Superior temporal gyrus (tissue), 1 donor: ENCODE data around the gene TEX44.
A peak's percentile ranks its signal among the peaks of the same experiment; 100 is the strongest.
"Not testable (repeated sequence)": the region's sequence is repeated elsewhere in the genome, so short reads cannot be mapped to it uniquely, and the experiment has no call there.

Source experiments
- DNase-seq: peaks from one replicate; pipeline ENCODE4 v3.0.0-alpha.2; 2016; ENCODE audit errors: extremely low spot score

TEX44 gene

DNA sequence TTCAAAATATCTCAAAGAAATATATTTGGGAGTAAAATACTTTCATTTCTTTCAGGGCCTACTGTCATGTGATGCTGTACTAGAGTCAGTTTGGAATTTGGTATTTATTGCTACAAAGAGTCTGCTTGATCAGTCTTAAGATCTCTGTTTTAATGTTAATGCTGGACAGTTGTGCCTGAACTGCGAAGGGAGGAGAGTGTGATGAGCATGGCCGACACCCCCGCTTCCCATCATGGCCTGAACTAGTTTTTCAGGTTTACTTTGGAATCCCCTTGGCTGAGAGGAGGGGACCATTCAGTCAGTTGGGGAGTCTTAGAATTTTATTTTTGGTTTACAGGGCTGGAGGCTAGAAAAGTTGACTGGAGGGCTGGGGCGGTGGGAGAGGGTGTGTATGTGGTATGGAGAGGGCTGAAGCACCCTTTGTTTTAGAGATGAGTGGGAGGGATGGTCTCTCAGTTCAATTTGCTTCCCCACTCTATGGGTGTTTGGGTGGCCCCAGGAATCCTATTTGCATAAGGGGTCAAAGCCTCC, 20.9 kb upstream of the TEX44 start:
- DNase-seq: no peak

DNA sequence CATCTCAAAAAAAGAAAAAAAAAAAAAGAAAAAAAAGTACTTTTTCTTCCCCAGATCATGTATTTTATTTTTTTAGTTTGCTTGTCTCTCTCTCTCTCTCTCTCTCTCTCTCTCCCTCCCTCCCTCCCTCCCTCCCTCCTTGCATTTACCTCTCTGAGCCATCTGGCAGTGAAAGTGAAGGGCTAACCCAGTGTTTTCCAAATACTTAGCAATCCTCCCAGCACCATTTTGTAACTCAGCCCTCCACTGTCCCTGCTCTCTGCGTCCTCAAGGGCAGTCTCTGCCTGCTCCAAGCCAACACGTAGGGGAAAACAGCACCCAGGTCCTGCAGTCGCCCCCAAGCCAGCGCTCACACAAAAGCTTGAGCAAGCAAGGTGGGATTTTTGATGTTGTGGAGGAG, 19.6 kb upstream of the TEX44 start:
- no peak for DNase-seq

DNA sequence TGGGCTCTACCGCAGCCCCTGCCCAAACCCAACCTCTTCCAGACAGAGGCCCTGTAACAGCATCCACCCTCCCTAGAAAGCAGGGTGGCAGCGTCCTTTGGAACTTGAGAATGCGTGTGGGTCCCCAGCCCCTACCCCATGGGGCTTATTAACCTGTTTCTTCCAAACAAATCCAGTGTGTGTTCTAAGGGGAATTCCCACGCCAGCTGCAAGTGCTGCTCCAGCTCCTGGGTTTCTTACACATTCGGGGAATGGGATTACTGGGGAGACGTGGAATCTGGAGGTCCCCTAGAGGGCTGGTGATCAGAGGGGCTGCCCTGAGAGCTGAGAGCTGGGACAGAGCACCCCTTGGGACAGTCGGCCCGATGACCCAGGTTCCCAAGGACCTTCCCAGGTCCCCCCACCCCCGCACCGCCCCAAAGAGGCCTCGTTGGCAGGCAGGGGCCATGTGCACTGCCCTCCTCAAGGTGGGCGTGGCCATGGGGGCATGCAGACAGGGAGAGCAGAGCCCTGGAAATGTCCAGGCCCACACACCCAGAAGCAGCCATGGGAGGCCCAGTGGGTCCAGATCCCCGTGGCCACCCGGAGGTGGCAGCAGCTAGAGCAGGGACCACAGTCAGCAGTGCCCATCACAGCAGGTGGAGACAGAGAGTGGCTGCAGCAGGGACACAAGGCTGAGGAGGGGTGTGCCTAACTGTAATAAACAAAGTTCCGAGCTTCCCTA, 18.8 kb upstream of the TEX44 start:
- DNase-seq: no peak

DNA sequence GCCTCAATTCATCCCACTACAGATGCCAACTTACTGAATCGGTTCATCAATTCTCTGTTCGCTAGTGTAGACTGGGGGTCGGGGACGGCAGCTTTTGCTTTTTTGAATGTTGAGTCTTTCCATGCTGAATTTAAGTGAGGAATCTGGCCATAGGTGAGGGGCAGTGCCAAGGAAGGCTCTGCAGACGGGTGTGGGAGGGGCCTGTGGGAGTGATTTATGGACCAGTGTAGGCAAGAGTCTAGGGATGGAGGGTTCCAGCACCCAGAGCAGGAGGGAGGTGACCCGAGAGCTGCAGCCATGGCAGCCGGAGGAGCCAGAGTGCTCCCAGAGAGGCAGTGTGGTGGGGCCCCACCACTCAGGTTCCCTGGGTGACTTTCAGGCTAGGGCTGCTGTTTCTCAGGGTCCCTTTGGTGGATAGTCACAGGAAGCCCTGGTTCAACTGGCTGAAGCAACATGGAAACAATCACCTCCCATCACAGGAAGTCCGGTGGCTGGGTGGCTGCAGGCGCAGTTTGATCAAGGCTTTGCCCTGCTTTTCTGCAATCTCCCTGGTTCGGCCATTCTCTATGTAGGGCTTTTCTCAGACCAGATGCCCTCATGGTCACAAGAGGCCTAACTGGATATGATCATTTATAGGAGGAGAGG, 16.9 kb upstream of the TEX44 start:
- DNase-seq: no peak

DNA sequence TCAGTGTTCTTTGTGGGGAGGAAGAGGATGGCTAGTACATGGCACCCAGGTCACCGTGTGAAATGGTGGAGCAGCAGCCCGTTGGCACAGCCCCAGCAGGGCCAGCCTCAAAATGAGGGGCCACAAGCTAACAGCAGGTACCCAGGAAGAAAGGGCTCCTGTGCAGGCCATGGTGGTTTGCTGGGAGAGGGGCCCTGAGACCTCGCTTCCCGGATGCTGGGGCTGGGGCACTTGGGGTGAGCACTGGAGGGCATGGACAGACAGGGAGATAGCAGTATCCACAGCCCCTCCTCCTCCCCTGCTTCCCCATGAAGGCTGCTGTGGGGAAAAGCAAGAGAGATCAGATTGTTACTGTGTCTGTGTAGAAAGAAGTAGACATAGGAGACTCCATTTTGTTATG, 16.2 kb upstream of the TEX44 start:
- DNase-seq: no peak

DNA sequence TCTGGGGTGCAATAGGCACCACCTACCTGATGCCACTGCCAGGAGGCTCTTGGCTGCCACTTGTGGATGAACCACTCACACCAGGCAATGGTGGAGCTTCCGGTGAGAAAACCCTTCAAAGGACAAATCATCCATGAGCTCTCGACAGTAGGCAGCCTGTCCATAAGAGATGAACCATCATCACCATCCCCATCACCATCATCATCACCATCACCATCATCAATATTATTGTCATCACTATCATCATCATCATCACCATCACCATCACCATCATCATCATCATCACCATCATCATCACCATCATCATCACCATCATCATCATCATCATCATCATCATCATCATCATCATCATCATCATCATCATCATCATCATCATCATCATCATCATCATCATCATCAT, 14.0 kb upstream of the TEX44 start:
- not testable (repeated sequence) for DNase-seq

DNA sequence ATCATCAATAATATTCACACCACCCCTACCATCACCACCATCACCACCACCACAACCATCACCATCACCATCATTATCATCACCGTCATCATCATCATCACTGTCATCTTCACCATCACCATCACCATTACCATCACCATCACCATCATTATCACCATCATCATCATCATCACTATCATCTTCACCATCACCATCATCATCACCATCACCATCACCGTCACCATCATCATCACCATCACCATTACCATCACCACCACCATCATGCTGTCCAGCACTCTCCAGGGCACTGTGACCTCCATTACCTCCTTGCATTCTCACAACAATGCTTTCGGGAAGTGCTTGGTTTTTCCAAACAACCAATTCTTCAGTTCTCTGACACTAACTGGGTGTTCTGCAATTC, 13.1 kb upstream of the TEX44 start:
- DNase-seq: no peak

DNA sequence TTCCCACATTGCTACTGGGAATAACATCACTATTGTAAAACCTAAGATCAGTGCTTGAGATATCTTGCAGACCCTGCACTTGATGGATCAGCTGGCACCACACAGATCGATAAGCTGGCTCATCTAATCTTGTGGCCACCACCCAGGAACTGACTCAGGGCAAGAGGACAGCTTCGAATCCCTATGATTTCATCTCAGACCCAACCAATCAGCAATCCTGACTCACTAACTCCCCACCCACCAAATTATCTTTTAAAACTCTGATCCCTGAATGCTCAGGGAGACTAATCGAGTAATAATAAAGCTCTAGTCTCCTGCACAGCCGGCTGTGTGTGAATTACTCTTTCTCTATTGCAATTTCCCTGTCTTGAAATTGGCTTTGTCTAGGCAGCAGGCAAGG, 11.3 kb upstream of the TEX44 start:
- no peak for DNase-seq

DNA sequence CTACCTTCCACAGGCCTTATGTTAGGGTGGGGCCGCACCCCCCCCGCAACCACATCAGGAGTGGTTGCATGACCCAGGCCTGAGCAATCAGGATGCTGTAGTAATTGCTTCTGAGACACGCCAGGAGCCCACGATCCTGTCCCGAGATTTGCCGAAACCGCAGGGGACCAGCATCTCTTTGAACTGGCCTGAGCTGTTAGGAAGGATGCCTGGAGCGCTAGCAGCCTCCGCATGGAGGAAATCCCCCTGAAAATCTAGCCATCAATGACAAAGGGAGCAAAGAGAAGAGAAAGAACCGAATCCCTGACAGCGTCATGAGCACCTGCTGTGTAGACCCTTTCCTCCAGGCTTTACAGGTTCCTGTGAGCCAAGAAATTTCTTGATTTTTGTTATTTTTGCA, 8.7 kb upstream of the TEX44 start:
- no peak for DNase-seq

DNA sequence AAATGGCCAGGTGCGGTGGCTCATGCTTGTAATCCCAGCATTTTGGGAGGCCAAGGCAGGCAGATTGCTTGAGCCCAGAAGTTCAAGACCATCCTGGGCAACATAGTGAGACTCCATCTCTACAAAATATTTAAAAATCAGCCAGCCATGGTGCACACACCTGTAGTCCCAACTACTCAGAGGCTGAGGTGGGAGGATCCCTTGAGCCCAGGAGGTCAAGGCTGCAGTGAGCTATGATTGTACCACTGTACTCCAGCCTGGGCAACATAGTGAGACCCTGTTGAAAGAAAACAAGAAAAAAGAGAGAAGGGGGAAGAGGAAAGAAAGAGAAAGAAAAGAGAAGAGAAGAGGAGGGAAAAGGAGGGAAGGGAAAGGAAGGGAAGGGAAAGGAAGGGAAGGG, 4.9 kb upstream of the TEX44 start:
- not testable (repeated sequence) for DNase-seq

DNA sequence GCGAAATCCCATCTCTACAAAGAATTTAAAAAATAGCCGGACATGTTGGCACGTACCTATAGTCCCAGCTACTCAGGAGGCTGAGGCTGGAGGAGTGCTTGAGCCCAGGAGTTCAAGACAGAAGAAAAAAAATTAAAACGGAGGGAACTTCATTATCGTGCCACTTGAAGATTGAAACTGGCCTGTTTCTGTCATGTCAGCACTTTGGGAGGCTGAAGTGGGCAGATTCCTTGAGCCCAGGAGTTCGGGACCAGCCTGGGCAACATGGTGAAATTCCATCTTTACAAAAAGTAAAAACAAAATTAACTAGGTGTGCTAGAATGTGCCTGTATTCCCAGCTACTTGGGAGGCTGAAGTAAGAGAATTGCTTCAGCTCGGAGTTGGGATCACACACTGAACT, 3.0 kb upstream of the TEX44 start:
- no peak for DNase-seq

DNA sequence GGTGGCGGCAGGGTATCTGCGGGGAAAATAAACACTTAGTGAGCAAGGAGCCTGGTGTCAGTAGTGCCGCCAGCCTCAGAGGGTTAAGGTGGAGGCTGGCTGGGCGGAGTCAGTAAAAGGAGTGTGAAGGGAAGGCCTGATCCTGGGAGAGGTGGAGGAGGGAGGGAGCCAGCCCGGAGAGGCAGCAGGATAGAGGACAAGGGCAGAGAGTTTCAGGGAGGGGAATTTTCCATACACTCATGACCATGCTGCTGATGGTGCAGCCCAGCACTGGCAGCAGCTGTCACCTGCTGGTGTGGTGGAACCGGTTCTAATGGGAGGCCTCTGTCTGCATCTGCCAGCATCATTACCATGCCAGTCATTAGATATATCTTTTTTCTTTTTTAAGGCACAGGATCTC, 2.0 kb upstream of the TEX44 start:
- DNase-seq: no peak

DNA sequence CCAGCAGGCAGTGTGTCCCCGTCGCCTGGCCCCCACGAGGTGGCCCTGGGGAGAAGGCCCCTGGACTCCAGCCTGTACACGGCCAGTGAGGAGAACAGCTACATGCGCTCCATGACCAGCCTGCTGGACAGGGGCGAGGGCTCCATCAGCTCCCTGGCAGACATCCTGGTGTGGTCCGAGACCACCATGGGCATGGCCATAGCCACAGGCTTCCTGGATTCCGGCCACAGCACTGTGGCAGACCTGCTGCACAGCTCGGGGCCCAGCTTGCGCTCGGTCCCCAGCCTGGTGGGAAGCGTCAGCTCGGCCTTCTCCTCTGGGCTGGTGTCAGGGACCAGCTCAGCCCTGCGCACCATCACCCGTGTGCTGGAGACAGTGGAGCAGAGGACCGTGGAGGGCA, 1.0 kb downstream of the TEX44 start:
- DNase-seq: no peak

DNA sequence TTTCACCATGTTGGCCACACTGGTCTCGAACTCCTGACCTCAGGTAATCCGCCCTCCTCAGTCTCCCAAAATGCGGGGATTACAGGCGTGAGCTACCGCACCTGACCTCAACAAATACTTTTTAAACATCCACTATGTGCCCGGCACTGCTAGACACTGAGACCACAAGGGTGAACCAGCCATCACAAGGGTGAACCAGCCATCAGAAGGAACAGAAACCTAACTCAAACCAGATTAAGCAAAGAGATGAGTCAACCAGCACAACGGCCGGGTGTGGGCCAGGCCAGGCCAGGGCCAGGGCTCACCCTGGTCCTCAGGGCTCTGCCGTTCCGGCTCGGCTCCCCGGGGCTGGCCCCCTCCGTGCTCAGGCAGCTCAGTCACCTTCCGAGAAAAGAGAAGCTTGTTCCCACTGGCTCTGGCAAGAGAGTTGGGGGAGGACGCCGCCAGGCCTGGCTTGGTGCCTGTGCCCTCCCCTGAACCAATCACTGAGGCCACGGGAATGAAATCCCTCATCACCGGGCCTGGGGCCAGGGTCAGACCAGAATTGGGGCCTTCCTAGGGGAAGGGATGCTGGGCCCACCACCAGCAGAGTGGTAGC, 4.4 kb downstream of the TEX44 start:
- DNase-seq: peak; percentile 65

DNA sequence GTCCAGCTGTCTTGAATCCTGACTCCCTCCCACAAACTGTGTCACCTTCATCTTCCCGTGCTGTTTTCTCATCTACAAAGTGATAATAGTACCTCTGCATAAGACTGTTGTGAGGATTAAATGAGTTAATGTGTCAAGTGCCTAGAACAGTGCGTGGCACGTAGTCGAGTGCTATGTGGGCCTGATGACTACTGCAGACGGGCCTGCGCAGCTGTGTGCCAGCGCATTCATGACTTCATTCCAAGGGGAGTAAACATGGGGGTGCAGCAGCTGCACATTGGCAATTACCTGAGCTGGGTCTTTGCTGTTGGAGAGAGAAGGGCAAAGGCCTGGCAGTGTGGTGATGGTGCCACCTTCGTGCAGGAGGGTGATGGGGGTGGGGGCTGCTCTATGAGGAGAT, 5.0 kb downstream of the TEX44 start:
- peak; percentile 75 for DNase-seq

DNA sequence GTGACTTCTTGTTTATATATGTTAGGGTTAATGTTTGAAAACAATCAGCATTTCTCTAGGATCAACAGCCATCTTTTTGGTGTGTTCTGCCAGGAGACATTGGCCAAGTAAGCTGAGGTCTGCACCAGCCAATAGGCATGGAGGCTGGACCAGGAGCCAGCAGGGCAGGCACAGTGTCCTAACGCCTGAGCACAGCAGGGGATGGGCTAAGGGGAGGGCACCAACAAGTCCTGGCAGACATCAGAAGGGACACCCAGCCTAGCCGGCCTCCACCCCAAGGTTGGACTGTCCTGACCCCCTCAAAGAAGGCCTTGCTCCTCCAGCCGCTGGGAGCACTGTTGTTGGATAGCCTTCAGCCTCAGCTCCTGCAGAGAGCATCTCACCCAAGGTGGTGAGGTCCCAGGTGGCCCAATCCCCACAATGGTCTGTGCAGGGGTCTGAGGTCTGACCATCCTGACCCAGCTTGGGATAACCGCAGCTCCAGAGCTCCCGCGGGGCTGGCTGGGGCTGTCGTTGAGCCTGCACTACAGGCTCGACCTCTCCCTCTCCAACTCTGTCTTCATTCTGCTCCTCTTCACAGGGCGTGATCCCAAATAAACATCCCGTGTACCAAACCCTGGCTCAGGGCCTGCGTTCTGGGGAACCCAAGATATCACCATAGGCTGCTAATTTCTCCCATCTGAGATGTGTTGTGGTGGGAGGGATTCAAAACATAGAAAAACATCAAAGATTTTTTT, 8.1 kb downstream of the TEX44 start:
- no peak for DNase-seq

DNA sequence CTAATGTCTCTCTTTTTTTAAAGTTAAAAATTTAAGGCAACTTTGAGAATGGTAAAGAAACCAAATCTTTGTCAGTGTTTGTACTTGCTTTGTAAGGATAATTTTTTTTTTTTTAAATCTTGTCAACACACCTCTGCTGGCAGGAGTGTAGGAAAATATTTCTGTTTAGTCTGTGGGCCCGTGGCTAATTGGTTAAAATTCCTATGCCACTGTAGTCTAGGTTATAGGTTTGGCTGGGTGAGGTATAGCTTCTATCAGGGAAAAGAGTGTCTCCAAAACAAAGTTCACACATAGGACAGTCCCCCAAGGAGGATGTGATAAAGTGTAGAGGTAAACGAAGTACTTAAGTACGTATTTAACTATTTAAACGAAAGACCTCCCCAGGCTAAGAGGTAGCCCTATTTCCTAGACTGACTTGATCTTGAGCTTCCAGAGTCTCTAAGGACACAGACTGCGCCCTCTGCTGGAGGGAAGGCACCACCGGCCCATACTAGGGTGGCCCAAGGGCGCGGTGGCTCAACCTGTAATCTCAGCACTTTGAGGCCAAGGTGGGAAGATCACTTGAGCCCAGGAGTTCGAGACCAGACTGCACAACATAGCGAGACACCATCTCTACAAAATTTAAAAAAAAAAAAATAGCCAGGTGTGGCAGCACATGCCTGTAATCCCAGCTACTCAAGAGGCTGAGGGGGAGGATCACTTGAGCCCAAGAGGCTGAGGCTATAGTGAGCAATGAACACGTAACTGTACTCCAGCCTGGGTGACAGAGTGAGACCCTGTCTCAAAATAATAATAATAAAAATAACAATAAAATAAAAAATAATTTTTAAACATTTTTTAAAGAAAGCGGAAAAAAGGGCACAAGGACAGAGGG, 8.9 kb downstream of the TEX44 start:
- peak; percentile 92 for DNase-seq

DNA sequence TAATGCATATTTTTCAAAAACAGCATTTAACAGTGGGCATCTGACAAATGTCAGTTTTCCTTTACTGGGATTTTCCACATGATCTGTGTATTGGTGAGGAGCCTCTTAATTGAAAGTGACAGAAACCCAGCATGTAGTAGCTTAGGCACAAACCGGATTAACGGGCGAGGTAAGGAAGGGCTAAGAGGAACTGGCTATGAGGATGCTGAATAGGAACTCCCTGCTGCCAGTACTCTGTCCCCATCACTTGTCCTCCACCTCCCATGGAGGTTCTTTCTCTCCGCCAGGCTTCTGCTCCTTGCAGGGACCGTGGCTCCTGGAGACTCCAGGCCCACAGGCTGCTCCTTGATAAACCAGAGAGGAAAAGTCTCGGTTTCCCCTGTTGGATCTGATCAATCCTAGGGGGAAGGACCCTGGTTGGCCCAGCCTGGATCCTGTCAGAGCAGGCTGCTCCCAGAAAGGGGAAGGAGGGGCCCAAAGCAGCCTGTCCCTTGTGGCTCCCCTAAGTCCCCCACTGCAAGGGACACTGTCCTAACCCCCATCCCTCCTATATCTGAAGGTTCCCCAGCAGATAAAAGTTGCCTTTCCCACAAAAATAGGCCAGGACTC, 10.3 kb downstream of the TEX44 start:
- DNase-seq: peak; percentile 51

DNA sequence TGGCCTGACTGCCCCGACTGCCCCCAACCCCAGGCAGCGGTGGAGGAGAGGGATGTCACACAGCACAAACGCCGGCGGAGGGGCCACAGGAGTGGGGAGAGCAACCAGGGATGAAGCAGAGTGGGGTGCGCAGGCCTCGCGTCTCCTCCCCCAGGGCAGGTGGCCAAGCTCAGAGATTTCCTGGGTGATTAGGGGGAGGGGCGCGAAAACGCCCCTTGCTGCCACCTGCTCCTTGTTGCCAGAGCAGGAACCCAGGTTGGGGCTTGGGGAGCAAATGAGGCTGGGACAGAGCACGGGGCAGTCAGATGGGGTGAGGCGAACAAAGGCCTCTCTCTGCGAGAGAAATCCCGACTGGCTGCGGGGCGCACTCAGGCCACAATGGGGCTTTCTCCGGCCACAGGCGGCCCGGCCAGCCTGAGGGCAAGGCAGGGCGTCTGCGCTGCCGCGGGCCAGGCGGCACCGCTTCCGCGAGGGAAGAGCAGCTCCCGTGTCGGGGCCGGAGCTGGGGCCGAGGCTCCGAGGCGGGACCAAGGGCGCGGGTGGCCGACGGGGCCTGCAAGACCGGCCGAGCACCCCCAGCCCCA, 11.5 kb downstream of the TEX44 start:
- DNase-seq: peak; percentile 94
